ENCODE data around the gene PCNT. TPM values are rescaled to one million over a fixed set of nuclear protein-coding genes. Genes with fewer than 3 reads are reported as not detected.

The PCNT gene
- total RNA-seq, 2 donors from 2014 or later: 15.1 to 32.5 TPM

DNA sequence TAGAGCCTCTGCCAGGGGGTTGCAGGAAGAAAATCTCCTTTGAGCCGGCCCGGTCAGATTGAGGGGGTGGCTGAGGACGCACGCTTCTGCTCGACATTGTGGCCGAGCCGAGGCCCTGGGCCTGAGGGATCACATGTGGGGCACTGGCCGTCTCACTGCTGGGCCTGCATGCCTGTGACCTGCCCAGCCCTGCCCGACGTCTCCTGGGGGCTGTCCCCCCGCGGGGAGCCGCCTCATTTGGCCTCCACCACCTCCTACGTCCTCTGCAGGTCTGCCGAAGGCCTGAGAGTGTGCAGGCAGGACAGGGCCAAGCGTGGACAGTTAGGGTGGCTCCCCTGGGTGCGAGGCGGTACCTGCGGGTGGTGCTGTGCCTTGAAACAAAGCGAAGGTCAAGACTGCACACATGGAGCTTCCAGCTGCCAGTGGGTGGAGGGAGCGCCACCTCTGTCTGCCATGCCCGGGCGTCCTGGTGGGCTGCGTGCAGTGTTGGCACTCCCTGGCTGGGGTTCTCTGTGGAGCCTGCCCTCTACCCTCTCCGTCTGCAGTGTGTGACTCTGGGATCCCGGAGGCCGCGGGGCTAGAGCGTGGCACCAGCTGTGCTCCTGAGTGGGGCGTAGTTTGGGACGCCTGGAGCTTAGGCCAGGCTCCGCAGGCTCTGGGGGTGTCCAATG lies 51.7 kb downstream of the PCNT start:
- Histone ChIP-seq H3K36me3 (no peaks in the 10 kb centered on the region), H3K4me3 (no peak overlapping the region), H3K9me3 (no peaks in the 10 kb centered on the region), H3K4me1 (no peaks in the 10 kb centered on the region), H3K27ac (no peak overlapping the region), H3K9ac (ENCODE audit: low read depth in 2 of 2, low read length in 2 of 2) (no peak overlapping the region), H3K27me3 (no peaks in the 10 kb centered on the region)
- no peak for DNase-seq
- intact Hi-C loops (cut with DNase I): no loop called here
- TF ChIP-seq, protein P1, sequence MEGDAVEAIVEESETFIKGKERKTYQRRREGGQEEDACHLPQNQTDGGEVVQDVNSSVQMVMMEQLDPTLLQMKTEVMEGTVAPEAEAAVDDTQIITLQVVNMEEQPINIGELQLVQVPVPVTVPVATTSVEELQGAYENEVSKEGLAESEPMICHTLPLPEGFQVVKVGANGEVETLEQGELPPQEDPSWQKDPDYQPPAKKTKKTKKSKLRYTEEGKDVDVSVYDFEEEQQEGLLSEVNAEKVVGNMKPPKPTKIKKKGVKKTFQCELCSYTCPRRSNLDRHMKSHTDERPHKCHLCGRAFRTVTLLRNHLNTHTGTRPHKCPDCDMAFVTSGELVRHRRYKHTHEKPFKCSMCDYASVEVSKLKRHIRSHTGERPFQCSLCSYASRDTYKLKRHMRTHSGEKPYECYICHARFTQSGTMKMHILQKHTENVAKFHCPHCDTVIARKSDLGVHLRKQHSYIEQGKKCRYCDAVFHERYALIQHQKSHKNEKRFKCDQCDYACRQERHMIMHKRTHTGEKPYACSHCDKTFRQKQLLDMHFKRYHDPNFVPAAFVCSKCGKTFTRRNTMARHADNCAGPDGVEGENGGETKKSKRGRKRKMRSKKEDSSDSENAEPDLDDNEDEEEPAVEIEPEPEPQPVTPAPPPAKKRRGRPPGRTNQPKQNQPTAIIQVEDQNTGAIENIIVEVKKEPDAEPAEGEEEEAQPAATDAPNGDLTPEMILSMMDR (IDR thresholded peaks at IDR 0.05): no peak

GRCh38 chr21:46376231-46376628 lies 52.3 kb downstream of the PCNT start:
- no peak overlapping the region for H3K4me3 ChIP-seq
- no peaks in the 10 kb centered on the region for H3K4me1 ChIP-seq
- TF ChIP-seq, protein P1 (IDR thresholded peaks at IDR 0.05): no peak
- no peak overlapping the region for H3K9ac ChIP-seq (ENCODE audit: low read depth in 2 of 2, low read length in 2 of 2)
- no peak overlapping the region for H3K27ac ChIP-seq
- intact Hi-C loops (cut with DNase I): no loop called here
- DNase-seq: no peak
- no peaks in the 10 kb centered on the region for H3K36me3 ChIP-seq
- no peaks in the 10 kb centered on the region for H3K27me3 ChIP-seq
- H3K9me3 ChIP-seq: no peaks in the 10 kb centered on the region

GRCh38 chr21:46376856-46377453 lies 53.0 kb downstream of the PCNT start:
- Histone ChIP-seq H3K4me3 (no peak overlapping the region), H3K4me1 (no peaks in the 10 kb centered on the region), H3K9me3 (no peaks in the 10 kb centered on the region), H3K27ac (no peak overlapping the region), H3K27me3 (no peaks in the 10 kb centered on the region), H3K9ac (ENCODE audit: low read depth in 2 of 2, low read length in 2 of 2) (no peak overlapping the region), H3K36me3 (no peaks in the 10 kb centered on the region)
- no peak for DNase-seq
- TF ChIP-seq, protein P1 (IDR thresholded peaks at IDR 0.05): no peak
- intact Hi-C loops (cut with DNase I): no loop called here

GRCh38 chr21:46377789-46378188 lies 53.8 kb downstream of the PCNT start:
- no peak overlapping the region for H3K9ac ChIP-seq (ENCODE audit: low read depth in 2 of 2, low read length in 2 of 2)
- TF ChIP-seq, protein P1 (IDR thresholded peaks at IDR 0.05): no peak
- H3K36me3 ChIP-seq: no peaks in the 10 kb centered on the region
- no peaks in the 10 kb centered on the region for H3K9me3 ChIP-seq
- no peaks in the 10 kb centered on the region for H3K27me3 ChIP-seq
- H3K27ac ChIP-seq: no peak overlapping the region
- intact Hi-C loops (cut with DNase I): no loop called here
- no peaks in the 10 kb centered on the region for H3K4me1 ChIP-seq
- no peak for DNase-seq
- H3K4me3 ChIP-seq: no peak overlapping the region

DNA sequence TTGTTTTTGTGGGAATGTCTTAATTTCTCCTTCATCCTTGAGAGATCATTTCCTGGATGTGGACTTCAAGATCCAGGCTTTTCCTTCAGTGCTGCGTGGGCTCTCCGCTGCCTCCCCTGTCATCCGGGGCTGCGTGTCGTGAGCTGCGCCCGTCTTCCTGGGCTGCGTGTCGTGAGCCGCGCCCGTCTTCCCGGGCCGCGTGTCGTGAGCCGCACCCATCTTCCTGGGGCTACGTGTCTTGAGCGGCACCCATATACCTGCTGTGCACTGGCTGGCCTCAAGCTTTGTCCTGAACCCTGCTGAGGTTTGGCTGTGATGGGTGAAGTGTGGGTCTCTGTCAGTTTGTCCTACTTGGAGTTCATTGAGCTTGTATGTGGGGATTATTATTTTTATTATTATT lies 55.1 kb downstream of the PCNT start:
- Histone ChIP-seq H3K27ac (no peak overlapping the region), H3K36me3 (no peaks in the 10 kb centered on the region), H3K27me3 (no peaks in the 10 kb centered on the region), H3K4me3 (no peak overlapping the region), H3K9me3 (no peaks in the 10 kb centered on the region), H3K9ac (ENCODE audit: low read depth in 2 of 2, low read length in 2 of 2) (no peak overlapping the region), H3K4me1 (no peaks in the 10 kb centered on the region)
- no peak for DNase-seq
- TF ChIP-seq, protein P1 (IDR thresholded peaks at IDR 0.05): no peak
- intact Hi-C loops (cut with DNase I): no loop called here
